ENCODE measurements around the gene ANO10.
"Not testable (repeated sequence)": the region's sequence is repeated elsewhere in the genome, so short reads cannot be mapped to it uniquely, and the experiment has no call there.

The ANO10 gene

GRCh38 chr3:43581343-43581742, 40.5 kb downstream of the ANO10 start:
- no peak for DNase-seq (ENCODE audit: low spot score)

DNA sequence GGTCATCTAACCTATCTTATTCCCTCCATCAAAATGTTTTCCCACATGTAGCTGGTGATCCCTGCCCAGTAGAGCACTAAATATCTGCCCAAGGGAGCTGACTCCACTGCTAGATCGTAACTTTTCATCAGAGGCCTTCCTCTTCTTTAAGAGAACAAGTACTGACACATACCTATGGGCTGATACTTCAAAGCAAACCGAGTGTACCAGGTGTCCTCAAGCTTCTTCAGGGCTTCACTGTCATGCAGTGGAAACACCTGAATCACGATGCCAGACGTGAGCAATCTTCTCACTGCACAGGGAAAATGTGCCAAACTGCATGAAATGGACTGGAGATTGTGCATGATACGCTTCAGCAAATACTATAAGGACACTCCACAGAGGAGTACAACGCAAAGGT, 41.6 kb downstream of the ANO10 start:
- no peak for DNase-seq (ENCODE audit: low spot score)

- DNase-seq (ENCODE audit: low spot score): no peak
These were observed 48.2 kb downstream of the ANO10 start for GRCh38 chr3:43573576-43573975.

DNA sequence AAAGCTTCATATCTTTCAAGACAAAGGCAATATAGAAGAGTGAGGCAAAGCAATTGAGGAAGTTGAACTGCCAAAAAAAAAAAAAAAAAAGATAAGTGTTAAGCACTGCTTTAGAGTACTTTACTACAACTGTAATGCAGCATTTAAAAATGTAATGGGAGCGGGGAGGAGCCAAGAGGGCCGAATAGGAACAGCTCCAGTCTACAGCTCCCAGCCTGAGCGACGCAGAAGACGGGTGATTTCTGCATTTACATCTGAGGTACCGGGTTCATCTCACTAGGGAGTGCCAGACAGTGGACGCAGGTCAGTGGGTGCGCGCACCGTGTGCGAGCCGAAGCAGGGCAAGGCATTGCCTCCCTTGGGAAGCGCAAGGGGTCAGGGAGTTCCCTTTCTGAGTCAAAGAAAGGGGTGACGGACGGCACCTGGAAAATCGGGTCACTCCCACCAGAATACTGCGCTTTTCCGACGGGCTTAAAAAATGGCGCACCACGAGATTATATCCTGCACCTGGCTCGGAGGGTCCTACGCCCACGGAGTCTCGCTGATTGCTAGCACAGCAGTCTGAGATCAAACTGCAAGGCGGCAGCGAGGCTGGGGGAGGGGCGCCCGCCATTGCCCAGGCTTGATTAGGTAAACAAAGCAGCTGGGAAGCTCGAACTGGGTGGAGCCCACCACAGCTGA, 56.0 kb downstream of the ANO10 start:
- not testable (repeated sequence) for DNase-seq (ENCODE audit: low spot score)

DNA sequence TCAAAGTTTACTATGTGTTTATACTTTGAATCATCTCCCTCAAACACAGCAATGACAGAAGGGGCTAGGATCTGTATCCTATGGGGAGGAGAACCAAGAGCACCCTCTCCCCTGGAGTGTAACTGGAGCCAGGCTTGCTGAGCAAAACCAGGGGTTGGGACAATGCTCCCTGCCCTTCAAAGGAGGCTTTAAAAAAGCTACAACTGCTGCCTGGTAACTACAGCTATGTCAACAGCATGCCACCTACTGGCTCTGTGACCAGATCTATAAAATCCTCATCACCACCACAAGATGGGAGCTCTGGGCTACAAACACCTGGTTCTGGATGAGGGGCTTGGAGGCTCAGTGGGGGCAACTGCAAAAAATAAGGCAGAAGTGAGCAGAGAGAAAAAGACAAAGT, 61.9 kb downstream of the ANO10 start:
- DNase-seq (ENCODE audit: low spot score): no peak

DNA sequence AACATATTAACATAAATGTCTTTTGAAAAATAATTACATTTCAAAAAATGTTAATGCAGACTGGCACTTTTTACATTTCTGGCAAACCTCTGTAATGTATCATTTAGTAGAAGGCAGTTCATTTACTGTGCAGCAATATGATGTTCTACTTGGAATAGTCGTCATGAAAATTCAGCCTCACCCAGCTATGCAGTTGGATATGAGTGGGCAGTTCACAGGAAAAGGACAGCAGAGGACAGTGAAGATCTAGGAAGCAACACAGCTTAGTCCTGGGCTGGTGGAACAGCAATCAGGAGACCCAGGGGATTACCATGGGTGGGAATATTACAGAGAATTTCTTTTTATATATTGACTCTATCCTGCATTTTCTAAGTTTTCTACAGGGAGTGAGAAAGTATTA, 63.6 kb downstream of the ANO10 start:
- DNase-seq (ENCODE audit: low spot score): no peak

DNA sequence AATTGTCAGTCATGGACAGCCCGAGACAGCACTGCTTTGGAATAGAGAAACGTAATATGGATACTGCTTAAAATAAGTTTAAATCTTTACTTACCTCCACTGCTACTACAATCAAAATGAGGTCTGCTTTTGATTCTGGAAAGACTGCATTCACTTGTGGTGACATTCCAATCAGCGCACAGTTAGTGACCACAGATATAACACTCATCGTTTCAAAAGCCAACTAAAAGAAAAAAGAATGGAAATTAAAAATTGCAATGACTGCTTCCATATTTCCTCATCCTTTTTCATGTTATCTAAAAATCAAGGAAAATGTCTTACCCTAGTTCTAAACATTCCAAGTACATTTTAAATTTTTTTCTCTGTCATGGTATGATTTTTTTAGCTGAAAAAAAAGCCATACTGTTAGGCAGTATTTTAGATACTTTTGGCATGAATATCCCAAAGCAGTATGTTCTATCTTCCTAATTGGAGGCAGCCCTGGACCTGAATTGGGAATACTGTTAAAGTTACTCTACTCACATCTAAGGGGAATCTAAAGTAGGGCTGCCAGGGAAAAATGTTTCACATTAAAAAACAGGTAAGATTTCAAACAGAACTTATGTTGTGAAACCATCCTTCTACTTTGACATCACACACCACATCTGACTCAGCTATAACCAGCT, 72.1 kb downstream of the ANO10 start:
- no peak for DNase-seq (ENCODE audit: low spot score)

GRCh38 chr3:43544277-43544676, 77.5 kb downstream of the ANO10 start:
- not testable (repeated sequence) for DNase-seq (ENCODE audit: low spot score)

- no peak for DNase-seq (ENCODE audit: low spot score)
These were observed 79.3 kb downstream of the ANO10 start for GRCh38 chr3:43542328-43543043.

DNA sequence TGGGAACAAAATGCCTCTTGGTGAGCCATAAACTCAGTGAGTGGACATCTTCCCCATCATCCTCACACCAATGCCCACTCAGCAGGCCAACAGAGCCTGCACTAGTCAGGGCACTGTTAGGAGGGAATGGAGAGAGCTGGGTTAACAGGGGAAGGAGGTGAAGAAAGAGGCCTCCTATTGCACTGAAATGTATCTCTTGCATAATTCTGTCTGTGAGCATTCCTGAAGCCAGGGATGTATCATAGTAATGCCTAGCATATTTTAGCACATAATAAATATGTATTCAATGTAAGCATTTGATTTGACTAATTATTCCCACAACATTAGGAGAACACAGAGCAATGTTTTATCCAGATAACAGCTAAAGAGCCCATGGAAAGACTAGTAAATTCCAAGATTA, 81.2 kb downstream of the ANO10 start:
- DNase-seq (ENCODE audit: low spot score): no peak

DNA sequence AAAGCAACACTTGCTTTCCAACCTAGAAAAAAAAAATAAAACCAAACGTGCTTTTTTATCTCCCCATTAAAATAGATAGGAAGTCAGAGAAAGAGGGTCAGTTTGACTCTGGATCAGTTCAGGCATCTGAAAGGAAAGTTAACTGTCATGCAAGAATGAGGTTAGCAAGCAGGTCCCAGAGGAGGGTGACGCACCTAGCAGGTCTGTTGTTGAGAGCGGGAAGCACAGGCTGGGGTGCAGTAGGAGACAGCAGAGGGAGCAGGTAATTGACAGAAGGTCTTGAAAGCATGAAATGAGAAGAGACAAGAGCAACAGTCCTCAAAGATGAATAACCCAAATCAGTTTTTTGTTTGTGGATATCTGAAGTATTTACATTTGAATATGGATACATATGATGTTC, 82.5 kb downstream of the ANO10 start:
- DNase-seq (ENCODE audit: low spot score): no peak

DNA sequence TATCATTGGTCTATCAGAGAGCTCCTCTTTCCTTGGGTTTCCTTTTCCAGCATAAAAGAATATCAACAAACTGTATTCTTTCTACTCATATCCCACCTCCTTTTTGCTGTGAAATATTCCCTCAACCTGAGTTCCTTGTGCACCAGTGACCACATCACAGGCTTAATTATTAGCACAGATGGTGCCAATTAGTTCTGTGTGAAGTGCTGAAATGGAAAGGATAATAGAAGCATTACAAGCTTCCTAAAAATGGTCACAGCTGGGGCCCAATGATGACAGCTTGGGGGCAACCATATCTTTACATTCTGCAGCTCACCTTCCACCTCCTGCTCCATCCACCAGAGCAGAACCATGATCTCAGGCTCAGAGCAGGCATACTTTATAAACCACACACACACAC, 84.6 kb downstream of the ANO10 start:
- DNase-seq (ENCODE audit: low spot score): no peak

- DNase-seq (ENCODE audit: low spot score): no peak
These were observed 87.1 kb downstream of the ANO10 start for GRCh38 chr3:43534675-43535074.

DNA sequence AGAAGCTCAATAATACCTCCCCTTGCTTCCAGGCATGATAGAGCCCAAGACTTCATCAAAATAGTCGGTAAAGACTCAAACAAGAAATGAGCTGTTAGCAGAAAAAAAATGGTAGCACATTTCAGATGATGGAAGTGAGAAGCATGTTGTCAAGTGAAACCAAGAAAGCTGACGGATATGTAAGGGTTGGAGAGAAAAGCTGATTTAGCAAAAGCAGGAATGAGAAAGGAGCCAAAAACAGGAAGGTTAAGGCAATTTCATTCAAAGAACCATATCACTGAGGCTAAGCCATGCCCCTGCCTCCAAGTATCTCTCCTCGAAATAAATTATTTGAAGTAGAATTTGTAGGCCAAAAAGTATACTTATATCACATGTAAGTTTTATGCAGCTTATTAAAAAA, 88.8 kb downstream of the ANO10 start:
- DNase-seq (ENCODE audit: low spot score): no peak

- DNase-seq (ENCODE audit: low spot score): no peak
These were observed 90.0 kb downstream of the ANO10 start for GRCh38 chr3:43531835-43532234.

GRCh38 chr3:43528498-43529099, 93.2 kb downstream of the ANO10 start:
- no peak for DNase-seq (ENCODE audit: low spot score)

GRCh38 chr3:43526956-43527355, 94.9 kb downstream of the ANO10 start:
- no peak for DNase-seq (ENCODE audit: low spot score)

DNA sequence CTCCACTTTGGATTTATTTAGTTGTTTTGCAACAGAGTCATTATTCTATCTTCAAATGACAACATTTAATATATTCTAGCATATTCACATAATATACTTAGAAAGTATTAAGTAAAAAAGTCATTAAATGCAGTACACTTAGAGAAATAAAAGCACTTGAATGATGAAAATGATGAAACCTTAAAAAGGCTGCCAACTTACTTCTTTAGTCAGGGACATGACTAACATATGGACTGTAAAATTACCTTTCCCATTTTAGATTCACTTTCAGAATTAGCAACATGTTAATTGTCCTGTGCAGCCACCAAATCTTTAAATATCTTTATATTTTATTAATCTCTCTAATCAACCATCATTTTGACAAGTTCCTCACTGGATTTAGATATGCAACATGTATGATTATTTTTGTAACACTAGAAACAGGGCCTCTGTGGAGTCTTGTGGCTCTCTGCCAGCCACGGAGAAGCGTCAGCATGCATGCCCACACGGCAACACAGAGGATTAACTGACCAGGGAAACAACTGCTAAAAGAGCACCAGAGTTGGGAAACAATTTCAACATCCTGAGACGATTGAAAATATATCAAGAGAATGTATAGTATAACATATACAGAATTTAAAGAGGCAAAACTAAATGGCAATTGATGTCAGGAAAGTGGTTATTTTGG, 95.7 kb downstream of the ANO10 start:
- DNase-seq (ENCODE audit: low spot score): no peak

GRCh38 chr3:43525386-43525785, 96.4 kb downstream of the ANO10 start:
- no peak for DNase-seq (ENCODE audit: low spot score)

DNA sequence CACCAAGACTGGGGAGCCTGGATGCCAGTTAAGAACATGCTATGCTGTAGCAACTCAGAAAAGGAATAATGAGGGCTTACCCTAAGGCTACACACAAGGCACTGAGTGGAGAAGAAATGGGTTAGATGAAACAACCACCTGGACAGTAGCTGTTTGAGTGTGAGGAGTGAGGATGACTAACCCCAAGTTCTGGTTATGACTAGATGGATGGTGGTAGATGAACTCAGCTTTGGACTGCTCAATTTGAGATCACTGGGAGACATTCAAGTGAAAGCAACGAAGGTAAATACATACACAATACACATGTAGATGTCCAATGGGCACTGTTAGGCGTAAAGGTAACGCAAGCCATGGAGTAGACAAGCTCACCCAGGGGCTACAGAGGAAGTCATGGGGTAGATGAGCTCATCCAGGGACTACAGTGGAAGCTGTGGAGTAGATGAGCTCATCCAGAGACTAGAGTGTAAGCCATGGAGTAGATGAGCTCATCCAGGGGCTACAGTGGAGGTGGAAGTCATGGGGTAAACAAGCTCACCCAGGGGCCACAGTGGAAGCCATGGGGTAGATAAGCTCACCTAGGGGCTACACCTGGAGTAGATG, 98.3 kb downstream of the ANO10 start:
- DNase-seq (ENCODE audit: low spot score): no peak

DNA sequence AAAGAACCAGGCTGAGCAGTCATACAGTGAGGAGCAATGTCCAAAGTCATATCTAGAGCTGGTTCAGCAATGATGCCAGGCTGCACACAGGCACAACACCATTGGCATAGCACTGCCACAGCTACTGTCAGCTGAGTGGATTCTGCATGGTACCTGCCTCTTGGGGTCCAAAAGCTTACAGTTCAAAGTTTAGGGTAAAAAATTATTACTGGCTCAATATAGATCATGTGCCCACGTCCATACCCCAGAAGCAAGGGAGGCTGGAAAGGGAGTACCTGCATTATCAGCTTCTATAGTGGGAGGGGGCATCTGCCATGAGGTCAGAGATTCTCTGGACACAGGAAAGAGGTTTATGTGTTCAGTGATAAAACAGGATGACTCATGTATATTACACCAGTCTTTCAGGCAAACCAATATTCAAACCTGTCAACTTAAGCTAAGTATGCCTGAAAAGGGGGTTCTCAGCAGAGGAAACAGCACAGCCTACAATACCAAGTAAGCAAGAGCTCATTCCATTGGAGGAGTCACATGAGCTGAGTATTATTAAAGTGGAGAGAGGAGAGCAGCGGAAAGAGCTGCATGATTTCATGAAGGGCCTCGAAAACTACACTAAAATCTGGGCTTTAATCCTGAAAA, 99.0 kb downstream of the ANO10 start:
- DNase-seq (ENCODE audit: low spot score): no peak

GRCh38 chr3:43521941-43522340, 99.9 kb downstream of the ANO10 start:
- no peak for DNase-seq (ENCODE audit: low spot score)

Measured in ecto neural progenitor cell (in vitro differentiated cells).